ENCODE data around the gene LEMD3. TPM values are rescaled to one million over a fixed set of nuclear protein-coding genes. Genes with fewer than 3 reads are reported as not detected.

The LEMD3 gene
- total and polyA plus RNA-seq, 2 donors = 12.1 to 69.4 TPM

DNA sequence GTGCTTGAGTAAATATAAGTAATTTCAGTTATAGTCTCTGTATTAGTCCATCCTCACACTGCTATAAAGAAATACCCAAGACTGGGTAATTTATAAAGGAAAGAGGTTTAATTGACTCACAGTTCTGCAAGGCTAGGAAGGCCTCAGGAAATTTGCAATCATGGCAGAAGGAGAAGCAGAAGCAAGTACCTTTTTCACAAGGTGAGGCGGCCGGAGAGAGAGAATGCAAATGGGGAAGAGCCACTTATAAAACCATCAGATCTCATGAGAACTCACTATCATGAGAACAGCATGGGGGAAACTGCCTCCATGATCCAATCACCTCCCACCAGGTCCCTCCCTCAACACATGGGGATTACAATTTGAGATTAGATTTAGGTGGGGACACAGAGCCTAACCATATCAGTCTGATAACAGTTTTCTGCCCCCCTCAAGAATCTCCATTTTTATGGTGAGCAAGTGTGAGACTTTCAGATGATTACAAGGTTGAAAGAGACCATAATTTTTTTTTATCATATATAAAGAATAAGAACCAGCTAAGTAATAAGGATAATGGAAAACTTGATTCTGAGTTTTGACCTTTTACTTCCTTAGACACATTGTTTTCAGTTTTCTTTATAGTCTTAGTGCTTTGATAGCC, 35.6 kb downstream of the LEMD3 start:
- WGBS = 97% methylated on average over 2 of the region's 2 CpGs
- H3K27ac ChIP-seq (ENCODE audit: low read depth) = no peak overlapping the region
- DNase-seq (ENCODE audit: extremely low spot score) = no peak
- no peaks in the 10 kb centered on the region for H3K36me3 ChIP-seq (ENCODE audit: insufficient read depth)
- no peak overlapping the region for H3K4me3 ChIP-seq (ENCODE audit: low read depth, low read length)
- no peaks in the 10 kb centered on the region for H3K4me1 ChIP-seq (ENCODE audit: insufficient read depth)

DNA sequence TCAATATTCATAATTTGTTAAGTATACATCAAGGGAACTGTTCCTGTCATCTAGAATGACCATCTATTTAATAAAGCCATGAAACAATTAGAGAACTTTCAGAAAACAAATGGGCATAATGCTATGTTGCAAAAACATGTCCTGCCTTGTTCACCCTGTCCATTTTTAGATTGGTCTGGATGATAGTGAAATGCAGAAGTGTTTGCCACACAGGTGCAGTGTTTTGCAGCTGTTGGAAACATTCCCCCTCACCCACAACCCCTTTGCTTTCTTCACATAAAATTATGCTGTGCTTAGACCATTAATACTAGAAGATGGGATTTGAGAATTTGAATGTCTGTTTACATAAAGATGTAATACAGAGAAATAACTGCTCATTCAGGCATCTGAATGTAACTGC, 36.5 kb downstream of the LEMD3 start:
- H3K4me3 ChIP-seq (ENCODE audit: low read depth, low read length) = no peak overlapping the region
- H3K4me1 ChIP-seq (ENCODE audit: insufficient read depth) = no peaks in the 10 kb centered on the region
- DNase-seq (ENCODE audit: extremely low spot score) = no peak
- no peak overlapping the region for H3K27ac ChIP-seq (ENCODE audit: low read depth)
- H3K36me3 ChIP-seq (ENCODE audit: insufficient read depth) = no peaks in the 10 kb centered on the region

- H3K4me1 ChIP-seq (ENCODE audit: insufficient read depth) = no peaks in the 10 kb centered on the region
- 89% methylated on average over 2 of the region's 2 CpGs for WGBS
Measured at GRCh38 chr12:65208125-65208524, 38.7 kb downstream of the LEMD3 start.

GRCh38 chr12:65208964-65209654, 39.7 kb downstream of the LEMD3 start:
- Histone ChIP-seq H3K4me3 (ENCODE audit: low read depth, low read length) (no peak overlapping the region), H3K36me3 (ENCODE audit: insufficient read depth) (no peaks in the 10 kb centered on the region), H3K4me1 (ENCODE audit: insufficient read depth) (no peaks in the 10 kb centered on the region), H3K27ac (ENCODE audit: low read depth) (no peak overlapping the region)
- DNase-seq (ENCODE audit: extremely low spot score) = no peak
- 64% methylated on average over 3 of the region's 3 CpGs for WGBS

More at GRCh38 chr12:65208125-65208524, 38.7 kb downstream of the LEMD3 start:
- Histone ChIP-seq H3K27ac (ENCODE audit: low read depth) (no peak overlapping the region), H3K36me3 (ENCODE audit: insufficient read depth) (no peaks in the 10 kb centered on the region), H3K4me3 (ENCODE audit: low read depth, low read length) (no peak overlapping the region)
- no peak for DNase-seq (ENCODE audit: extremely low spot score)

GRCh38 chr12:65209655-65210043, 40.3 kb downstream of the LEMD3 start:
- Histone ChIP-seq H3K27ac (ENCODE audit: low read depth) (no peak overlapping the region), H3K36me3 (ENCODE audit: insufficient read depth) (no peaks in the 10 kb centered on the region), H3K4me3 (ENCODE audit: low read depth, low read length) (no peak overlapping the region), H3K4me1 (ENCODE audit: insufficient read depth) (no peaks in the 10 kb centered on the region)
- 35% methylated on average over 2 of the region's 2 CpGs for WGBS
- no peak for DNase-seq (ENCODE audit: extremely low spot score)

DNA sequence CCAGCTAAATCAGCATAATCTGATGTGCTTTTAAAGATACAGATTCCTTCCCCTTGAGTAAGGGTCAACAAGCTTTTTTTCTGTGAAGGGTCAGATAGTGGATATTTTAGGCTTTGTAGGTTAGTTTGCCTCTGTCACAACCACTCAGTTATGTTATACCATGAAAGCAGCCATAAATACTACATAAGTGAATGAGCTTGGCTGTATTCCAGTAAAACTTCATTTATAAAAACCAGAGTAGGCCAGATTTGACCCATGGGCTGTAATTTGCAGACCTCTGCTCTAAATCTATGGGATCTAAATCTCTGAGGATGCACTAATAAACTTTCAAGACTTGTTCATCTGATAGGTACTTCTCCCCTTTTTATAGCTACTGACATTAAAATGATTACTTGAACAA, 47.7 kb downstream of the LEMD3 start:
- Histone ChIP-seq H3K4me3 (ENCODE audit: low read depth, low read length) (no peak overlapping the region), H3K4me1 (ENCODE audit: insufficient read depth) (no peaks in the 10 kb centered on the region), H3K36me3 (ENCODE audit: insufficient read depth) (no peaks in the 10 kb centered on the region), H3K27ac (ENCODE audit: low read depth) (no peak overlapping the region)
- DNase-seq (ENCODE audit: extremely low spot score) = no peak

DNA sequence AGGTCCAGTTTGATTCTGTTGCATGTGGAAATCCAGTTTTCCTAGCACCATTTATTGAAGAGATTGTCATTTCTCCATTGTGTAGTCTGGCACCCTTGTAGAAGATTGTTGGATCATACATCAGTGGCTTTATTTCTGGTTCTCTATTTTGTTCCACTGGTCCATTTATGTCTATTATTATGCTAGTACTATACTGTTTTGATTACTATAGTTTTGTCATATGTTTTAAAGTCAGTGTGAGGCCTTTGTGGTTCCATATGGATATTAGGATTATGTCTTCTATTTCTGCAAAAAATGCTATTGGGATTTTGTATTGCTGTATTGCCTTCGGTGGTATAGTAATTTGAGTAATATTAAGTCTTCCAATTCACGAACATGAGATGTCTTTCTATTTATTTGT, 51.4 kb downstream of the LEMD3 start:
- H3K4me1 ChIP-seq (ENCODE audit: insufficient read depth) = no peaks in the 10 kb centered on the region
- no peak for DNase-seq (ENCODE audit: extremely low spot score)
- no peaks in the 10 kb centered on the region for H3K36me3 ChIP-seq (ENCODE audit: insufficient read depth)
- 97% methylated on average over 2 of the region's 2 CpGs for WGBS
- no peak overlapping the region for H3K27ac ChIP-seq (ENCODE audit: low read depth)
- H3K4me3 ChIP-seq (ENCODE audit: low read depth, low read length) = no peak overlapping the region

DNA sequence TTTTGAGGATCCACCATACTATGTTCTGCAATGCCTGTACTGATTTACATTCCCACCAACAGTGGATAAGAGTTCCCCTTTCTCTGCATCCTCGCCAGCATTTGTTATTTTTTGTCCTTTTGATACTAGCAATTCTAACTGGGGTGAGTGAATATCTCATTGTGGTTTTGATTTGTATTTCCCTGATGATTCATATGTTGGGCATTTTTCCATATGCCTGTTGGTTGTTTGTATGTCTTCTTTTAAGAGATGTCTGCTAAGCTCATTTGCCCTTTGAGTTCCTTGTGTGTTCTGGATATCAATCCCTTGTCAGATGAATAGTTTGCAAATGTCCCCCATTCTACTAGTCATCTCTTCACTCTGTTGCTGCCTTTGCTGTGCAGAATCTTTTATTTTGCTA, 60.1 kb downstream of the LEMD3 start:
- H3K36me3 ChIP-seq (ENCODE audit: insufficient read depth) = no peaks in the 10 kb centered on the region
- 90% methylated on average over 1 of the region's 1 CpG for WGBS
- H3K4me1 ChIP-seq (ENCODE audit: insufficient read depth) = no peaks in the 10 kb centered on the region
- H3K27ac ChIP-seq (ENCODE audit: low read depth) = no peak overlapping the region
- no peak for DNase-seq (ENCODE audit: extremely low spot score)
- no peak overlapping the region for H3K4me3 ChIP-seq (ENCODE audit: low read depth, low read length)

- 22% methylated on average over 3 of the region's 3 CpGs for WGBS
- Histone ChIP-seq H3K4me3 (ENCODE audit: low read depth, low read length) (no peak overlapping the region), H3K27ac (ENCODE audit: low read depth) (no peak overlapping the region), H3K4me1 (ENCODE audit: insufficient read depth) (no peaks in the 10 kb centered on the region), H3K36me3 (ENCODE audit: insufficient read depth) (no peaks in the 10 kb centered on the region)
- DNase-seq (ENCODE audit: extremely low spot score) = no peak
Measured at GRCh38 chr12:65232476-65233077, 63.2 kb downstream of the LEMD3 start.

GRCh38 chr12:65237153-65237552, 67.8 kb downstream of the LEMD3 start:
- Histone ChIP-seq H3K4me1 (ENCODE audit: insufficient read depth) (peaks cover 2% of the 10 kb centered on the region), H3K27ac (ENCODE audit: low read depth) (no peak overlapping the region), H3K36me3 (ENCODE audit: insufficient read depth) (no peaks in the 10 kb centered on the region), H3K4me3 (ENCODE audit: low read depth, low read length) (no peak overlapping the region)
- DNase-seq (ENCODE audit: extremely low spot score) = no peak
- WGBS = 99% methylated on average over 1 of the region's 1 CpG

- 54% methylated on average over 3 of the region's 3 CpGs for WGBS
- H3K4me3 ChIP-seq (ENCODE audit: low read depth, low read length) = no peak overlapping the region
- peaks cover 3% of the 10 kb centered on the region for H3K36me3 ChIP-seq (ENCODE audit: insufficient read depth)
- no peak for DNase-seq (ENCODE audit: extremely low spot score)
- peaks cover 2% of the 10 kb centered on the region for H3K4me1 ChIP-seq (ENCODE audit: insufficient read depth)
- H3K27ac ChIP-seq (ENCODE audit: low read depth) = no peak overlapping the region
Measured at GRCh38 chr12:65238609-65239008, 69.2 kb downstream of the LEMD3 start.

- no peaks in the 10 kb centered on the region for H3K36me3 ChIP-seq (ENCODE audit: insufficient read depth)
- 89% methylated on average over 2 of the region's 2 CpGs for WGBS
- H3K27ac ChIP-seq (ENCODE audit: low read depth) = no peak overlapping the region
Measured at GRCh38 chr12:65248656-65249633, 79.6 kb downstream of the LEMD3 start.

GRCh38 chr12:65252515-65252914, 83.1 kb downstream of the LEMD3 start:
- H3K27ac ChIP-seq (ENCODE audit: low read depth) = no peak overlapping the region
- H3K36me3 ChIP-seq (ENCODE audit: insufficient read depth) = no peaks in the 10 kb centered on the region
- WGBS = 71% methylated on average over 1 of the region's 1 CpG
- no peak overlapping the region for H3K4me3 ChIP-seq (ENCODE audit: low read depth, low read length)
- H3K4me1 ChIP-seq (ENCODE audit: insufficient read depth) = no peaks in the 10 kb centered on the region
- no peak for DNase-seq (ENCODE audit: extremely low spot score)

More at GRCh38 chr12:65248656-65249633, 79.6 kb downstream of the LEMD3 start:
- Histone ChIP-seq H3K4me1 (ENCODE audit: insufficient read depth) (no peaks in the 10 kb centered on the region), H3K4me3 (ENCODE audit: low read depth, low read length) (no peak overlapping the region)
- no peak for DNase-seq (ENCODE audit: extremely low spot score)

Measured in urinary bladder (tissue), 4 donors.